MM.1S (cell line): Measurements from ENCODE around the gene SIRPA.

Source experiments
- DNase-seq: peaks from one replicate; pipeline ENCODE4 v3.0.0-alpha.2; 2015
- H2AFZ ChIP-seq: fragments of 300-600 bp; sonication (generic); 2 replicates; pipeline ENCODE4 v1.6.0; 2016; ENCODE audit warnings: antibody characterized with exemption, low read length
- H3F3A ChIP-seq: fragments of 300-600 bp; sonication (generic); 2 replicates; pipeline ENCODE4 v1.6.1; 2016; ENCODE audit warnings: mild to moderate bottlenecking, antibody characterized with exemption, low read length, moderate library complexity, mixed read lengths; ENCODE audit not compliant: insufficient read depth
- H3K27ac ChIP-seq: fragments of 300-600 bp; sonication (generic); 2 replicates; pipeline ENCODE4 v1.5.1; 2016; ENCODE audit warnings: mild to moderate bottlenecking, low read length
- H3K27me3 ChIP-seq: fragments of 300-600 bp; sonication (generic); replicated peaks from 2 replicates; pipeline ENCODE4 v1.6.0; 2016; ENCODE audit warnings: low read length; ENCODE audit not compliant: insufficient read depth
- H3K36me3 ChIP-seq: fragments of 300-600 bp; sonication (generic); replicated peaks from 2 replicates; pipeline ENCODE4 v1.6.1; 2016; ENCODE audit warnings: mild to moderate bottlenecking, low read length, mixed read lengths; ENCODE audit not compliant: insufficient read depth
- H3K4me1 ChIP-seq: fragments of 300-600 bp; sonication (generic); 2 replicates; pipeline ENCODE4 v1.6.1; 2016; ENCODE audit warnings: low read length, mixed read lengths
- H3K4me2 ChIP-seq: fragments of 300-600 bp; sonication (generic); 2 replicates; pipeline ENCODE4 v1.6.0; 2016; ENCODE audit warnings: low read depth, low read length
- H3K4me3 ChIP-seq: fragments of 300-600 bp; sonication (generic); 2 replicates; pipeline ENCODE4 v1.5.1; 2016; ENCODE audit warnings: low read length, mixed read lengths
- H3K79me2 ChIP-seq: fragments of 300-600 bp; sonication (generic); 2 replicates; pipeline ENCODE4 v1.6.1; 2016; ENCODE audit warnings: mixed run types, low read length, mixed read lengths
- H3K9ac ChIP-seq: fragments of 300-600 bp; sonication (generic); 2 replicates; pipeline ENCODE4 v1.6.1; 2016; ENCODE audit warnings: low read length, mixed read lengths
- H3K9me2 ChIP-seq: fragments of 300-600 bp; sonication (generic); replicated peaks from 2 replicates; pipeline ENCODE4 v1.6.1; 2016; ENCODE audit warnings: mild to moderate bottlenecking, low read length, mixed read lengths; ENCODE audit not compliant: insufficient read depth
- H3K9me3 ChIP-seq: fragments of 300-600 bp; sonication (generic); replicated peaks from 2 replicates; pipeline ENCODE4 v1.6.1; 2016; ENCODE audit warnings: mild to moderate bottlenecking, low read length, mixed read lengths; ENCODE audit not compliant: insufficient read depth
- H4K20me1 ChIP-seq: fragments of 300-600 bp; sonication (generic); 2 replicates; pipeline ENCODE4 v1.6.1; 2016; ENCODE audit warnings: mild to moderate bottlenecking, low read length, moderate library complexity, mixed read lengths; ENCODE audit not compliant: insufficient read depth
- EZH2 ChIP-seq: fragments of 300-600 bp; sonication (generic); optimal IDR thresholded peaks from 2 replicates; pipeline ENCODE3; 2017; ENCODE audit warnings: low read depth, mild to moderate bottlenecking, antibody characterized with exemption, low read length, mixed read lengths
- EZH2phosphoT487 ChIP-seq: fragments of 300-600 bp; sonication (generic); IDR thresholded peaks from 2 replicates; pipeline ENCODE4 v1.6.1; 2018; ENCODE audit warnings: antibody characterized with exemption, low read length
- TF ChIP-seq, protein P1 (sequence below): fragments of 300-600 bp; sonication (generic); IDR thresholded peaks from 2 replicates; pipeline ENCODE4 v1.5.1; 2016; ENCODE audit warnings: antibody characterized with exemption, low read length, mixed read lengths

SIRPA gene

DNA sequence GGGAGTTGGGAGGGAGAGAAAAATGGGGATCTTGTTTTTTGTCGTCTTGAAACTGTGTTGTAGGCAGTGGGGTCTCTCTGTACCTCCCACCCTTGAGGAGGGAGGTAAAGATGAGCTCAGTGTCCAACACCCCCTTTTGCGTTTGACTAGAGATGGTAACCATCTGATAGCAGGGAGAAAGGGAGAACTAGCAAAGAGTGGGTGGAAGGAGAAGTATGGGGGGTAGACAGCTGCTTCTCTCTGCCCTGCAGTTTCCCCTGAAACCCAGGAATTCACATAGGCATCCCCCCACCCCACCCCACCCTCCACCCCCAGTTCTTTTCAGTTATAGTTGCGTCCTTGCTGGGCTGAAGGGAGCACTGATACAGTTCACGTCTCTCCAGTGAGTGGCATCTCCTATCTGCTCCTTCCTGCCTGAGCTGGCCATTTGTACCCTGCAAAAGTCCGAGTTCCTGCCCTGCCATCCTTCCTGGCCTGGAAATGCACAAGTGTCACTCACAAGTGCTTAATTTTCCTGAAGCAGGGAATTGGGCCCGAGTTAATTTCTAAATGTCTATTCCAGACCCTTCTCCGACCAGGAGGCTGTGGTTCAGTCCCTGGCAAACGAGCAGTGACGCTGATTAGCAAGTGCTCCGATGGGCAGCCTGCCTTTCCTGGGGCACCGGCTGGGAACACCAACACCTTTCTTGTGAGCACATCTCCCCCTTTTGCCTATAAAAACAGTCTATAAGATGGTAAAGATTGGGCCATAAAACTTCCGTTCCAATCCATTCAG is 1.5 kb downstream of the SIRPA start:
- Histone ChIP-seq H3K36me3 (no peaks in the 10 kb centered on the region), H3F3A (peaks cover 21% of the 10 kb centered on the region), H3K9ac (no peak overlapping the region), H3K27ac (peak overlapping the region; percentile 81; the same call in 1 of the 2 replicates), H3K4me3 (no peak overlapping the region), H3K9me3 (no peaks in the 10 kb centered on the region), H4K20me1 (no peaks in the 10 kb centered on the region), H2AFZ (no peak overlapping the region), H3K79me2 (peaks cover 36% of the 10 kb centered on the region), H3K4me2 (peak overlapping the region; percentile 77; the same call in 1 of the 2 replicates), H3K9me2 (no peaks in the 10 kb centered on the region), H3K27me3 (no peaks in the 10 kb centered on the region), H3K4me1 (peaks cover 29% of the 10 kb centered on the region)
- TF ChIP-seq, protein P1, sequence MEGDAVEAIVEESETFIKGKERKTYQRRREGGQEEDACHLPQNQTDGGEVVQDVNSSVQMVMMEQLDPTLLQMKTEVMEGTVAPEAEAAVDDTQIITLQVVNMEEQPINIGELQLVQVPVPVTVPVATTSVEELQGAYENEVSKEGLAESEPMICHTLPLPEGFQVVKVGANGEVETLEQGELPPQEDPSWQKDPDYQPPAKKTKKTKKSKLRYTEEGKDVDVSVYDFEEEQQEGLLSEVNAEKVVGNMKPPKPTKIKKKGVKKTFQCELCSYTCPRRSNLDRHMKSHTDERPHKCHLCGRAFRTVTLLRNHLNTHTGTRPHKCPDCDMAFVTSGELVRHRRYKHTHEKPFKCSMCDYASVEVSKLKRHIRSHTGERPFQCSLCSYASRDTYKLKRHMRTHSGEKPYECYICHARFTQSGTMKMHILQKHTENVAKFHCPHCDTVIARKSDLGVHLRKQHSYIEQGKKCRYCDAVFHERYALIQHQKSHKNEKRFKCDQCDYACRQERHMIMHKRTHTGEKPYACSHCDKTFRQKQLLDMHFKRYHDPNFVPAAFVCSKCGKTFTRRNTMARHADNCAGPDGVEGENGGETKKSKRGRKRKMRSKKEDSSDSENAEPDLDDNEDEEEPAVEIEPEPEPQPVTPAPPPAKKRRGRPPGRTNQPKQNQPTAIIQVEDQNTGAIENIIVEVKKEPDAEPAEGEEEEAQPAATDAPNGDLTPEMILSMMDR: no peak
- TF ChIP-seq EZH2 (no peak), EZH2phosphoT487 (no peak)
- DNase-seq: no peak

DNA sequence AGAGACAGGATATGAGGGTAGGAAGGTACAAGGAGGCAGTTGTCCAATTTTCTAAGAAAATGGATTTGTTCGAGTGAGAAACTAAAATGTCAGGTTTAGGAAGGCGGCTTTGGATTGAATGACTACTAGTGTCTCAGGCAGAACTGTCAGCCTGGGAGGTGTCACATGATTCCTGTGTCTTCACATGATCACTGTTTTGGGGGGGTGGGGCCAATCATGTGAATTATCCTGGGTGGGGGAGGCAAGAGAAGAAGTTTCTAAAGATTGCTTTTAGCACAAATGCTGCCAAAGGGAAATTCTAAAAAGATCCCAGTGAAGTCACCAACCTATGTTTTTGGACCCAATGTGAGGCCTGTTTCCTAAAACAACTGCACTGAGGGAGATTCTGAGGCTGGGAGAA is 2.3 kb downstream of the SIRPA start:
- Histone ChIP-seq H3K4me3 (no peak overlapping the region), H3K4me2 (peak overlapping the region; percentile 36; the same call in 1 of the 2 replicates), H3K79me2 (peaks cover 38% of the 10 kb centered on the region), H3K9ac (peak overlapping the region; percentile 34; the same call in 1 of the 2 replicates), H3K9me2 (no peaks in the 10 kb centered on the region), H3K4me1 (peaks cover 29% of the 10 kb centered on the region), H4K20me1 (no peaks in the 10 kb centered on the region), H2AFZ (peak overlapping the region; percentile 31), H3F3A (peaks cover 21% of the 10 kb centered on the region), H3K9me3 (no peaks in the 10 kb centered on the region), H3K36me3 (no peaks in the 10 kb centered on the region), H3K27ac (peak overlapping the region; percentile 81), H3K27me3 (no peaks in the 10 kb centered on the region)
- no peak for TF ChIP-seq EZH2phosphoT487
- TF ChIP-seq EZH2: no peak
- DNase-seq: no peak

DNA sequence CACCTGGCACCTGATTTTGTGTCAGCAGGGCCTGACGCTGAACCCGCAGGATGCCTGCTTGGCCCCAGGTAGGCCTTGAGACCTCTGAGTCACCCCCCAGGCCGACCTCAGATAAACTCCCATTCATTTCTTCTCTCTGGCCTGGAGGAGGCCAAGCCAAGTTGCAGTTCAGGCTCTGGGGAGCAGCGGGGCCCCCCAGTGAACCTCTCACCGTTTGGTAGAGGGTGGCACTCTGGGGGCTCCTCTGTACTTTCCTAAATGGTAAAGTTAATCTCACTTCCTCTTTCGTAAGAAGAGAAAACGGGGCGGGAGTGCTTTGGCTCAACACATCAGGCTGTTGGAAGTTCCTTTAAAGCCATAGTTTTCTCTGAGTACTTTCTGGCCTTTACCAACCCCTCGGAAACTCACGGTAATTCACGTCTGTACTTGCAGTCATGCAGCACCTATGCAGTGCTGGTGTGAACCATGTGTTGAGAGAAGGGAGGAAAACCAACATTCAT is 2.8 kb downstream of the SIRPA start:
- H4K20me1 ChIP-seq: no peaks in the 10 kb centered on the region
- H3K4me2 ChIP-seq: peak overlapping the region; percentile 36; the same call in 1 of the 2 replicates
- H2AFZ ChIP-seq: peak overlapping the region; percentile 31
- no peak overlapping the region for H3K4me3 ChIP-seq
- peak overlapping the region; percentile 81 for H3K27ac ChIP-seq
- no peaks in the 10 kb centered on the region for H3K9me2 ChIP-seq
- H3K79me2 ChIP-seq: peaks cover 38% of the 10 kb centered on the region
- peak; percentile 54 for DNase-seq
- TF ChIP-seq, protein P1: no peak
- TF ChIP-seq EZH2phosphoT487: no peak
- TF ChIP-seq EZH2: no peak
- peak overlapping the region; percentile 34; the same call in 1 of the 2 replicates for H3K9ac ChIP-seq
- H3K36me3 ChIP-seq: no peaks in the 10 kb centered on the region
- H3F3A ChIP-seq: peaks cover 20% of the 10 kb centered on the region
- no peaks in the 10 kb centered on the region for H3K27me3 ChIP-seq
- peaks cover 29% of the 10 kb centered on the region for H3K4me1 ChIP-seq
- H3K9me3 ChIP-seq: no peaks in the 10 kb centered on the region
